ENCODE results near the gene CDC27. TPM values are rescaled to one million over a fixed set of nuclear protein-coding genes. Genes with fewer than 3 reads are reported as not detected.
"Not testable (repeated sequence)": the region's sequence is repeated elsewhere in the genome, so short reads cannot be mapped to it uniquely, and the experiment has no call there.

The CDC27 gene
- total RNA-seq, 4 donors from 2014 or later: 27.5 to 40.6 (median 31.0) TPM

GRCh38 chr17:47180337-47180736, 8.8 kb downstream of the CDC27 start:
- TF ChIP-seq POLR2A (IDR thresholded peaks at IDR 0.05): no peak
- TF ChIP-seq CTCF (IDR thresholded peaks at IDR 0.05): no peak
- DNase-seq (ENCODE audit: low spot score in 2 of 2): no peak
- H3K4me3 ChIP-seq (ENCODE audit: low read depth, poor library complexity, severe bottlenecking): no peak overlapping the region
- intact Hi-C loops (cut with DNase I; ENCODE audit: low total_unique reads): no loop called here
- 88 to 91% methylated on average over 1 of the region's 1 CpG for WGBS, 2 donors

GRCh38 chr17:47179141-47179540, 10.0 kb downstream of the CDC27 start:
- TF ChIP-seq POLR2A (IDR thresholded peaks at IDR 0.05) (no peak), CTCF (IDR thresholded peaks at IDR 0.05) (no peak)
- DNase-seq (ENCODE audit: low spot score in 2 of 2): no peak
- intact Hi-C loops (cut with DNase I; ENCODE audit: low total_unique reads): no loop called here
- no peak overlapping the region for H3K4me3 ChIP-seq (ENCODE audit: low read depth, poor library complexity, severe bottlenecking)
- 73 to 96% methylated on average over 3 of the region's 3 CpGs for WGBS, 2 donors

GRCh38 chr17:47177261-47177660, 11.8 kb downstream of the CDC27 start:
- intact Hi-C loops (cut with DNase I; ENCODE audit: low total_unique reads): no loop called here
- no peak for DNase-seq (ENCODE audit: low spot score in 2 of 2)
- TF ChIP-seq POLR2A (IDR thresholded peaks at IDR 0.05): no peak
- no peak for TF ChIP-seq CTCF (IDR thresholded peaks at IDR 0.05)
- H3K4me3 ChIP-seq (ENCODE audit: low read depth, poor library complexity, severe bottlenecking): no peak overlapping the region
- 94 to 95% methylated on average over 7 of the region's 7 CpGs for WGBS, 2 donors

DNA sequence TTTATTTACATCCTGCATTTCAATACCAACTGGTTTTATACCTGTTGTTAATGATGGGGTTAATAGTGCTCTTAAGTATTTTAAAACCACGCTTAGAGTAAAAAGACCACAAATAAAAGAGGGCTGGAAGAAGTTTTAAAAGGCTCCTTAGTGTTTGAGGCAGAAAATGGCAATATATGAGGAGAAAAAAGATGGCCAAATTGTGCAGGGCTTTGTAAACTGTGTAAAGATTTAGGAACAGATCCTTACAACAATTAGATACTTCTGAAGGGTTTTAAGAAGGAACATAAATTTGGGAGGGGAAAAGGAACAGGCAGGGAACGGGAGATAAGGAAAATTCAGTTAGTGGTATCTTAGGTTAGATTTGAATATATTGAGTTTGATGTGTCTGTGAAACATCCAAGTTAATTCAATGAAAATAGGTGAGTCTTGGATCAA, 12.7 kb downstream of the CDC27 start:
- DNase-seq (ENCODE audit: low spot score in 2 of 2): no peak
- no peak for TF ChIP-seq POLR2A (IDR thresholded peaks at IDR 0.05)
- H3K4me3 ChIP-seq (ENCODE audit: low read depth, poor library complexity, severe bottlenecking): no peak overlapping the region
- intact Hi-C loops (cut with DNase I; ENCODE audit: low total_unique reads): no loop called here
- WGBS, 2 donors: 84 to 90% methylated on average over 2 of the region's 2 CpGs

DNA sequence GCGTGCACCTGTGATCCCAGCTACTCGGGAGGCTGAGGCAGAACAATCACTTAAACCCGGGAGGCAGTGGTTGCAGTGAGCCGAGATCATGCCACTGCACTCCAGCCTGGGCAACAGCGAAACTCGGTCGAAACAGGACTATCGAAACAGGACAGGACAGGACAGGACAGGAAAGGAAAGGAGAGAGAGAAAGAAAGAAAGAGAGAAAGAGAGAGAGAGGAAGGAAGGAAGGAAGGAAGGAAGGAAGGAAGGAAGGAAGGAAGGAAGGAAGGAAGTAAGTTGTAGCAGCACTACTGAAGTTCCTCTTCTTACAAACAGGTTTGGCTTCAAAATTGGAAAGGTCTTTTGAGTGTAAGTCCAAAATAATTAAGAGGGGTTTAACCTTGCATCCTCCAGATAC, 14.3 kb downstream of the CDC27 start:
- intact Hi-C loops (cut with DNase I; ENCODE audit: low total_unique reads); DNase-seq (ENCODE audit: low spot score in 2 of 2); H3K4me3 ChIP-seq (ENCODE audit: low read depth, poor library complexity, severe bottlenecking): not testable (repeated sequence)
- 89 to 96% methylated on average over 8 of the region's 8 CpGs for WGBS, 2 donors

DNA sequence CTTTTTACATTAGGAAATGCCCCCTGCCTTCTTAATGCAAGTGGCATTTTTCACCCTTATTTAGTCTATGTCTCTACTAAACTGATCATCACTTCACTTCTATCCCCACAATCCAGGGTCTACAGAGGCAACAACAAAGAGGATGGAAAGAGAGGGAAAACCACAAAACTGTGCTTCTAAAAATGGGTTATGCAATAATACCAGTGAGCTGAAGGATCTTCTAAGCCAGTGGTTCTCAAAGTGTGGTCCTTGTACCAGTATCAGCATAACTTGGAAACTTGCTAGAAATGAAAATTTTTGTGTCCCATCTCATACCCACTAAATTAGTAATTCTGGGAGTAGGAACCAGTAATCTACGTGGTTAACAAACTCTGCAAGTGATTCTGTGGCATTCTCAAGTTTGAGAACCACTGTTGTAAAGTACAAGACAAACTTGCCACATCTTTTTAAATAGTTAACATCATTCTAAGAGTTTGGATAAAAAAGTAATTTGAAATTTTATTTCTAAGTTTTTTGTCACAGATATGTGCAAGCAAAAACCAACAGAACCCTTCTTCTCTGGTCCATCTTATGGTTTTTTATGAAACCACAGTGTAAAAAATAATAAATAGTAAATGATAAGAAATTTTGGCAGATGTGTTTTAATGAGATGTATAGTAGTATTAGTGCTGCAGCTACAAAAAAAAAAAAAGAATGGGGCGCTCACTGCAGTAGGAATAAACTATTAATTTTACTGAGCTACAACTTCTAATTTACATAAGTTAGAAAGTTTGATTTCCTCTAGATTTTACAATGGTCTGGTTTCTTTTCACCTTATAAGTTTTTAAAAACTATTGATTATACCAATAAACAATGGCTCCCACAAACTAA, 16.2 kb downstream of the CDC27 start:
- no peak for TF ChIP-seq POLR2A (IDR thresholded peaks at IDR 0.05)
- TF ChIP-seq CTCF (IDR thresholded peaks at IDR 0.05): no peak
- no peak for DNase-seq (ENCODE audit: low spot score in 2 of 2)
- WGBS, 2 donors: 93 to 97% methylated on average over 2 of the region's 2 CpGs
- intact Hi-C loops (cut with DNase I; ENCODE audit: low total_unique reads): no loop called here
- no peak overlapping the region for H3K4me3 ChIP-seq (ENCODE audit: low read depth, poor library complexity, severe bottlenecking)

DNA sequence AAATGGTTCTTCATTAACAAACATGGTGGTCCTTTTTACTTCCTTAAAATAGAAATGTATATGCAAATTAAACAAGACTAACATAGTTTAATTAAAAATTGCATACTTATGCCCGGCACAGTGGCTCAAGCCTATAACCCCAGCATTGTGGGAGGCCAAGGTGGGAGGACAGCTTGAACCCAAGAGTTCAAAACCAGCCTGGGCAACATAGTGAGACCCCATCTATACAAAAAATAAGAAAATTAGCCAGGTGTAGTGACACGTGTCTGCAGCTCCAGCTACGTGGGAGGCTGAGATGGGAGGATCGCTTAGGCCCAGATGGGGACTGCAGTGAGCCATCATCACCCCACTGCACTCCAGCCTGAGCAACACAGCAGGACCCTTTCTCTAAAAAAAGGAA, 18.4 kb downstream of the CDC27 start:
- 90 to 95% methylated on average over 4 of the region's 4 CpGs for WGBS, 2 donors
- TF ChIP-seq POLR2A (IDR thresholded peaks at IDR 0.05) (no peak), CTCF (IDR thresholded peaks at IDR 0.05) (no peak)
- DNase-seq (ENCODE audit: low spot score in 2 of 2): no peak
- intact Hi-C loops (cut with DNase I; ENCODE audit: low total_unique reads): no loop called here
- no peak overlapping the region for H3K4me3 ChIP-seq (ENCODE audit: low read depth, poor library complexity, severe bottlenecking)

DNA sequence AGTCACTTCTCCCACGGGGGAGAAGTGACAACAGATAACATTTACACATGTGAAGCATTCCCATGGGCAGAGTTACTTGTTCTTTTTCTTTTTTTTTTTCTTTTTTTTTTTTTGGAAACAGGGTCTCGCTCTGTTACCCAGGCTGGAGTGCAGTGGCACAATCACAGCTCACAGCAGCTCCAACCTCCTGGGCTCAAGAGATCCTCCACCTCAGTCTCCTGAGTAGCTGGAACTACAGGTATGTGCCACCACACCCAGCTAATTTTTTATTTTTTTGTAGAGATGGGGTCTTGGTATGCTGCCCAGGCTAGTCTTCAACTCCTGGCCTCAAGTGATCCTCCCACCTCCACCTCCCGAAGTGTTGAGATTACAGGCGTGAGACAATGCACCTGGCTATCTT, 20.2 kb downstream of the CDC27 start:
- intact Hi-C loops (cut with DNase I; ENCODE audit: low total_unique reads); DNase-seq (ENCODE audit: low spot score in 2 of 2); H3K4me3 ChIP-seq (ENCODE audit: low read depth, poor library complexity, severe bottlenecking): not testable (repeated sequence)
- 94 to 95% methylated on average over 4 of the region's 4 CpGs for WGBS, 2 donors

DNA sequence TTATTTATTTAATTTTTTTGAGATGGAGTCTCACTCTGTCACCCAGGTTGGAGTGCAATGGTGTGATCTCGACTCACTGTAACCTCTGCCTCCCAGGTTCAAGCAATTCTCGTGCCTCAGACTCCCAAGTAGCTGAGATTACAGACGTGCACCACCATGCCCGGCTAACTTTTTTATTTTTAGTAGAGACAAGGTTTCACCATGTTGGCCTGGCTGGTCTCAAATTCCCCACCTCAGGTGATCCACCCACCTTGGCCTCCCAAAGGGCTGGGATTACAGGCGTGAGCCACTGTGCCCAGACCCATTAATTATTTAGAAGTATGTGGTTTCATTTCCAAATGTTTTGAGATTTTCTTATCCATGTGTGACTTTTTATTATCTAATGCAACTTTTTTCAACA, 22.2 kb downstream of the CDC27 start:
- H3K4me3 ChIP-seq (ENCODE audit: low read depth, poor library complexity, severe bottlenecking); intact Hi-C loops (cut with DNase I; ENCODE audit: low total_unique reads); DNase-seq (ENCODE audit: low spot score in 2 of 2): not testable (repeated sequence)
- whole genome bisulfite sequencing, 2 donors: 92 to 97% methylated on average over 5 of the region's 5 CpGs

Measured in lower leg skin (tissue), 4 donors.